ENCODE results near the gene NOP9.
"Not testable (repeated sequence)": the region's sequence is repeated elsewhere in the genome, so short reads cannot be mapped to it uniquely, and the experiment has no call there.

Gene NOP9

DNA sequence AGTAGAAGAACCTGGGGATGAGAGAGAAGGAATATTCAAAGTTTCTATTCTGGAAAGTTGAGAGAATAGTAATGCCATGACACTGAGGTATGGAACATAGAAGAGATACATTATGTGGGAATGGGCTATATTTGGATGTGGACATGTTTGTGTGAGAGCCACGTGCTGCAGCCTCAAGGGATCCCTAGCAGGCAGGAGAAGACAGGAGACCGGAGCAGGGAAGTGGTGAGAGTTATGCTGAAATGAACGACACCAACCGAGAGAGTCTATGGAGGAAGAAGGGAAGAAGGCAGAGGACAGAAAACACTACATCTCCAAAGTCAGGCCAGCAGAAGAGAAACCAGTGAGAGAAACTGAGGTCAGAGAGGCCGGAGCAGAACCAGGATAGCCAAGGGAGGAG, 50.1 kb downstream of the NOP9 start:
- DNase-seq (ENCODE audit: low spot score) = no peak

DNA sequence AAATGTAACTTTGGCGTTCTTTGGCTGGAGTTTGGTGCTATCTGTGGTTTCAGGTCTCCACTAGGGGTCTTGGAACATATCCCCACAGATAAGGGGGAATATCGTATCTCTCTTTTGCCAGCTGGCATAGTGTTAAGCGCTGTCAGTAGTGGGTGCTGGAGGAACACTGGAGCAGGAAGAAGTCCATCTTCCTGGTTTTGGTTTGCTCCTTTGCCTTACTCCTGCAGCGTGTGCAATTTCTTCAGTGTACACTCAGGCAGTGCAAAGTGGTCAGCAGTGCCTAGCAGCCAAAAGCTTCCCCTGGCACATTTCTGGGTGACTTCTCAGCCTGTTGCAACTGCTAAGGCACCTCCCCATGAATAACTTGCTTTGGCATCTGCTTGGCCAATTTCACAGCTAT, 51.9 kb downstream of the NOP9 start:
- no peak for DNase-seq (ENCODE audit: low spot score)

DNA sequence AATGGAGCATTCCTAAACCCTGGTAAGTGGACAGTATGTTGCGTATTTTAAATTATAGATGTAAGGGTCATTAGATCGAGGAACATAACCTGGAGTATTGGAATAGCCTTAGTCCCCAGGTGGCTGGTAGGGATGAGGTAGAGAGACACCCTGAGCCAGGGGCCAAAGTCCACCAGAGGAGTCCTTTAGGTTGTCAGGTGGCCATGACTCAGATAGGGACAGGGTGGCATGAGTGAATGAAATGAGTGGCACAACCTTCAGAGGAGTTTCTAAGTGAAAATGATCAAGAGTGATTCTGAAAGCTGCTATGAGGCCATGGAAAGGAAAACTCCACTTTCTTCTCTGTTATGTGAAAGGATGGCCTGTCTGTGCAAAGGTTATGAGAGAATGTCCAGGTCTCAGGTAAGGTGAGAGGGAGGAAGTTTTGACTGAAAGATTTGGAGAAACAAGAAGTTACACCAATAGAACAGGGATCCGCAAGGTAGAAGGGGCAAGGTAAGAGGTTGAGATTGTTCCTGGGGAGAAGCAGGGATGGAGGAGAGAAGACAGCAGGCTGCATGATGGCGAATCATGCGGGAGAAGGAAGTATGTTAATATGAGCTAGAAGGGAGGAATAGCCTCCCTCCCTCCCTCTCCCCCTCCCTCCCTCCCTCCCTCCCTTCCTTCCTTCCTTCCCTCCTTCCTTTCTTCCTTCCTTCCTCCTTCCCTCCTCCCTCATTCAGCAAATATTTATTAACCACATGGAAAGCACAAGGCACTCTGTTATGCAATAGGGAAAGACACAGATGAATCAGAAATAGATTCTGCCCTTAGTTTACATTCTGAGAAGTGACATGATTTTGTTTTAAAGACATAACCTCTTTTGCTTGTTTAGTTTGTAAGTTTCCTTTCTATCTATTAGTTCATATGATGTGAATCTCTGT, 54.2 kb downstream of the NOP9 start:
- no peak for DNase-seq (ENCODE audit: low spot score)

DNA sequence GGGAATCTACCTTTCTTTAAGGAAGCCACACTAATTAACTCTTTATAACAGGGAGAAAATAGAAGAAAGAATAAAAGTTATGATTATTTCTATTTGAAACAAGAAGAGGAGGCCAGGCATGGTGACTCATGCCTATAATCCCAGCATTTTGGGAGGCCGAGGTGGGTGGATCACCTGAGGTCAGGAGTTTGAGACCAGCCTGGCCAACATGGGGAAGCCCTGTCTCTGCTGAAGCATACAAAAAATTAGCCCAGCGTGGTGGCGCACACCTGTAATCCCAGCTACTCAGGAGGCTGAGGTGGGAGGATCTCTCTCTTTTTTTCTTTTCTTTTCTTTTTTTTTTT, 54.8 kb downstream of the NOP9 start:
- DNase-seq (ENCODE audit: low spot score) = not testable (repeated sequence)

DNA sequence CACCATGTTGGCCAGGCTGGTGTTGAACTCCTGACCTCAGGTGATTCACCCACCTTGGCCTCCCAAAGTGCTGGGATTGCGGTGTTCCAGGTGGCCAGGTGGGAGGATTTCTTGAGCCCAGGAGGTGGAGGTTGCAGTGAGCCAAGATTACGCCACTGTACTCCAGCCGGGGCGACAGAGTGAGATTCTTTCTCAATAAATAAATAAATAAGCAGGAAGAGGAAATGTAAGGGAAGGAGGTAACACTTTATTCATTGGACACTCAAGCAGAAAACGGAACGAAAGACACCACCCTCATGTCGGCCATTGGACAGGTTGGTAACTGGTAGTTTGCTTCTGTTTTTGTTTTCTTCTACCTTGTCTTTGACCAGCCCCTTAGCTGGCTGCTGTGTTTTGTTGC, 55.4 kb downstream of the NOP9 start:
- DNase-seq (ENCODE audit: low spot score) = no peak

DNA sequence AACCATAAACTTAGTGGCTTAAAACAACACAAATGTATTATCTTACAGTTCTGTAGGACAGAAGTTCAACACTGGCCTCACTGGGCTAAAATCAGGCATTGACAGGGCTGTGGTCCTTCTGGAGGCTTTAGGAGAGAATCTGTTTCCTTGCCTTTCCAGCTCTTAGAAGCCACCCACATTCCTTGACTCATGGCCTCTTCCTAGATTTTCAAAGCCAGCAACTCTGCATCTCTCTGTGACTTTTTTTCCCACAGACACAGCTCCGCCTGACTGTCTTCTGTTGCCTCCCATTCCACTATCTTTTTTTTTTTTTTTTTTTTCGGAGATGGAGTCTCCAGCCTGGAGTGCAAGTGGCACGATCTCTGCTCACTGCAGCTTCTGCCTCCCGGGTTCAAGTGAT, 56.6 kb downstream of the NOP9 start:
- no peak for DNase-seq (ENCODE audit: low spot score)

Measured in CD4-positive, alpha-beta T cell treated with Interleukin-6 at 100 ng/mL for 8 hours (primary cell).